Neural progenitor cell (in vitro differentiated cells): ENCODE measurements around the gene RIBC1.

ENCODE experiments used
- CTCF ChIP-seq: fragments of 200-600 bp; sonication (generic); IDR thresholded peaks from 2 replicates; pipeline ENCODE4 v1.5.1; 2017; ENCODE audit warnings: antibody characterized with exemption, mild to moderate bottlenecking
- EZH2phosphoT487 ChIP-seq: fragments of 200-600 bp; sonication (generic); IDR thresholded peaks from 2 replicates; pipeline ENCODE4 v1.6.1; 2017; ENCODE audit warnings: antibody characterized with exemption

DNA sequence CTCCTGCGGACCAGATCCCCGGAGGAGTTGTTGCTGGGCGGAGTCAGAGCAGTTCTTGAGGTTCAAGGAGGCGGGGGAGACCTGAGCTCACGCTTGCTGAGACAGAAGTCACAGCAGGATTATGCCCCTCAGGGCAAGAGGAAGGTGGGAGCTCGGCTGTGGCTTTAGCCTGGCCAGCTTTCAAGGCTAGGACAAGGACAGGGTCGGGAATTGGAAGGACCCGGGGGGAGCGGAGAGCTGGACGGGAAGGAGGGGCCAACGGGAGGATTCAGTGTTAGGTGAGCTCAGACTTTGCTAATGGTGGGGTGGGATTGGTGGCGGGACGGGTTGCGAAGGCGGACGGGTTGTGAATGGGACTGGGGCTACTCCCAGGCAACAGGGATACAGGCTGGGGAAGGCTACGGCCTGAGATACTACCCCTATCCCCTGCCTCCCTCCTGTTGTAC, at the start of gene RIBC1:
- TF ChIP-seq CTCF (no peak), EZH2phosphoT487 (no peak)
